ENCODE results near the gene IQCE.
A peak's percentile ranks its signal among the peaks of the same experiment; 100 is the strongest.
"Not testable (repeated sequence)": the region's sequence is repeated elsewhere in the genome, so short reads cannot be mapped to it uniquely, and the experiment has no call there.

The IQCE gene

DNA sequence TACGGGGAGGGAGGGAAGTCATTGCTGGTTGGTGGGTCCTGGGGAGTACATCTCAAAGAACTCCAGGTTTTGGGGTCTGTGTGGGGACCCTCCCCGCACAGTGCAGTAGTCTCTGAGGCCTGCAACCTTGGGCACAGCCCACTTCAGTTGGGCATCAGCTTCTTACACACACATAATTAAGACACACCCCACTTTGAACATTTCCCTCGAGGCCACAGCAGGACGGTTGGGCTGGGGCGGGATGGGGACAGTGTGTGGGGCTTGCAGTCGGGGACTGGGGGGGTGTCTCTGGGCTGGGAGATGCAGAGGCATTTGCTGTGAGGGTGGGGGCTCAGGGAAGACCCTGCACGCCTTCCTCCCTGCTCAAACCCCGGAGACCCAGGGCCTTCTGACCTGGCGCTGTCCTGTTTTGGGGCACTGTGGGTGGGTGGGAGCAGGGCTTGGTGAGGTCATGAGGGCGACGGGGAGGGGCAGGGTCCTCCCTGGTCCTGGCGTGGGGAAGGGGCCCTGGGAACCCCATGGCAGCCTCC lies 38.0 kb upstream of the IQCE start:
- peak; percentile 50 for DNase-seq (ENCODE audit: low spot score)

DNA sequence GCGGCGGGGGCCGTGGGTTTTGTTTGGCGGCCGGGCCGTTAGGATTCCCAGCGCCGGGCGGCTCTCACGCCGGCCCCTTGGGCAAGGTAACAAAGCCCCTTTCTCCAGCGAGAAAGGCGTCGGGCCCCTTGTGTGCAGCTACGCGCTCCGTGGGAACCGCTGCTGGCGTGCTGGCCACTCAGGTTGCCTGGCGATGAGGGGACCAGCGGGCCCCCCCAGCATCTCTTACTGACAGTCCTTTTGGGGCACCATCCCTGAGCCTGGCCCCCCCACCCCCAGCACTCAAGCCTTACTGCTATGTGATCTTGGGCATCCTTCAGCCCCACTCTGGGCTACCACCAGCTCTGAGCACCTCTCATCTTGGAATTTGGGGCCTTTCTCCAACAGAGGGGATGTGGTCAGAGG lies 37.4 kb upstream of the IQCE start:
- peak; percentile 23 for DNase-seq (ENCODE audit: low spot score)

DNA sequence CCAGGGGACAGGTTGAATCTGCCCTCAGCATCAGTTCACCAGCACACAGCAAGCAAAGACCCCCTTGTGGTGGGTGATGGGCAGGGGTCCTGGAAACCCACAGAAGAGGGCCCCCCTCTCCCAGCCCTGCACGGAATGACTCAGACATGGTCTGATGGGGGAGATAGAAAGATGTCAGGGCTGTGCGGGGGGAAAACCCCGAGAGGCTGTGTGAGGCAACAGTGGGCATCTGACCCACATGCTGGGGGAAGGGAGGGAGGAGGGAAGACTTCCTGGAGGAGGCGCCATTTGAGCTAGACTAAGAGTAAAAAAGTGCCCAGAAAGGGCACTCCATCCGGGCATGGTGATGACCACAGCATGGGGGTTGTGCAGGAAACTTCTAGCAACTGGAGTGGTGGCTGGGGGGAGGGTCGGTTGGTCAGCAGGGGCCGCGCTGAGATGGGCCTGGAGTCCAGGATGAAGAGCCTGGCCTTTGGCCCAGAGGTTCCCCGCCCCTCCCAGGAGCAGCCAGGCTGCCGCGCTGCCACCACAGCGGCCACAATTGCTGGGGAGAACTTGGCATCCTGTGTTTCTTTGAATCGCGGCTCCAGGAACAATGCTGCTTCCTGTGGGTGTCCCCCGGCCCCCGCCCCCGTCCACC lies 36.7 kb upstream of the IQCE start:
- DNase-seq (ENCODE audit: low spot score), result peak; percentile 50

DNA sequence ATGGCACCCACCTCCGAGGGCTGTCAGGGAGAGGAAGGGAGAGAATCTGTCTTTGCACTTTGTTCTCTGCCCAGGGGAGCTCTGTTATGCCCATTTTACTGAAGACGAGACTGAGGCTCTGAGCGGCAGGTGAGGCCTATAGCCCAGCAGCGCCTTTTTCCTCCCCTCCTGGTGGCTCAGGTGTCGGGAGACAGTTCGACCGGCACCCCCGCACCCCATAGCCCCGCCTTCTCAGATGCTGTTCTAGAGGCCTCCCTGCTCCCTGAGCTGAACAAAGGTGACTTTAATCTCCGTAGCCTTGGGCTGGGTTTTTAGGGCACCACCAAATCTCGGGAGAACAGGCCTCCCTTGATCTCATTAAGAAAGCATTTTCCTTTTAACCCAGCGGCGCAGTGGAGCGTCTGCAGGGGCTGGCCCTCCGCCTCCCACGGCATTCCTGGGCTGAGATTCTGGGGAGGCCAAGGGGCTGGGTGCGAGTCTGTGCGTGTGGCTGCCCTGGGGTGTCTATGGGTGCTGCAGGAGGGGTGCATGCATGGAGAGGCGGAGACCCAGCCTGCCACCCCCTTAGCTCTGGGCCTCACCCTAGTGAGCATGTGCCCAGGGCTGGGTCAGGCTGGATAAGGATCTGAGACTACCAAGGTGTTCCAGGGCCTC lies 35.9 kb upstream of the IQCE start:
- peak; percentile 21 for DNase-seq (ENCODE audit: low spot score)

DNA sequence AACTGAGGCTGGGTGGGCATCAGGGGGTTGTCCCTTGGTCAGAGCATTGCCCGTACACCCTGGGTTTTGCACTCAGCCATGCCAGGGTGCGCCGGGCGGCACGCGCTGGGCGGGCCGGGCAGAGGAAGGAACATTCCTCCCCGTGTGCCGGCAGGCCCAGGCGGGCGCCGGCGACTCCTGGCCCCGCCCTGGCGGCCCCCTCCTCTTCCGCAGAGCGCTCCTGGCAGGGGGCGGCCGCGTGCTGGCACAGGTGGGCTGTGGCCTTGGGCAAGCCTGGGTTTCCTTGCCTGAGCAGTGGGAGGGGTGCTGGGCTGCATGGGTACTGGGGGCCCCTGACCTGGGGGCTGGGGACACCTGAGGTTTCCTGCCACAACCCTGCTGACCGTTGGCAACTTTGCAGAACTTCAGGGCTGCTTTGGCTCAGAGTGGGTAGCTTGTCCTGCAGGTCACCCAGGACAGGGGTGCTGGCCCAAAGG lies 35.3 kb upstream of the IQCE start:
- DNase-seq (ENCODE audit: low spot score), result no peak

DNA sequence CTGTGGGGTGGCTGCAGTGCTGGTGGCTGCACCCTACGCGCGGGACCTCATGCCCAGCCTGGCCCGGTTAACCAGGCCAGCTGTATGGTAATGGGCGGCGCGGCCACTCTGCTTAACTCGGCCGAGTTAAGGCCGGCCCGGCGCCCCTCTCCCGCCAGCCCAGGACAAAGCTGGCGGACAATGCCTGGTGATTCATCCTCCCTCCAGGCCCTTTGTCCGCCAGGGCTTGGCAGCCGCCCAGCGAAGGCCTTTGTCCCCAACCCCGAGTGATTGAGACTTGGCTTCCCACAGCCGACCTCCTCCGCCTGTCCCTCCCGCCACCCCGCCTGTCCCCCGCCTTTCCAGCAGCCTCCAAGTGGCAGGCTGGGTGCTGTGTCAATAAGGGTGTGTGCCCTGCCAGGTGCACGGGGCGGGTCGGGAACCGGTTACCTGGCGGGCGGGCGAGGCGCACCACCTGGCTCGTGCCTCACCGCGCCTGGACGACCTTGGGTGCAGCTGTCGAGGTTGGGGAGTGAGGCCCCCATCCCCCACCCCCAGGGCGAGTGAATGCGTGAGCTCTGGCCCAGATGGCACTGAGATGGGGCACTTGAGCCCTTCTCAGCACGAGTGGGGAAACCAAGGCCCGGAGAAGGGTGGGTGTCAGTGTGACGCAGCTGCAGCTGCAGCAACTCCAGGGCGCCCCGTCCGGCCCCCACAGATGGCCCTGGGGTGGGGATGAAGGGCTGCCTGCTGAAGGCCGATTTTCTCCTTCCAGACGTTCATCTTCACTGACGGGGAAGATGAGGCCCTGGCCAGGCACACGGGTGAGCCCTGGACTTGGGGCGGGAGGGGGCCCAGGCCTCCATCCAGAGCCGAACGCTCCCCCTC lies 34.6 kb upstream of the IQCE start:
- DNase-seq (ENCODE audit: low spot score), result peak; percentile 51

DNA sequence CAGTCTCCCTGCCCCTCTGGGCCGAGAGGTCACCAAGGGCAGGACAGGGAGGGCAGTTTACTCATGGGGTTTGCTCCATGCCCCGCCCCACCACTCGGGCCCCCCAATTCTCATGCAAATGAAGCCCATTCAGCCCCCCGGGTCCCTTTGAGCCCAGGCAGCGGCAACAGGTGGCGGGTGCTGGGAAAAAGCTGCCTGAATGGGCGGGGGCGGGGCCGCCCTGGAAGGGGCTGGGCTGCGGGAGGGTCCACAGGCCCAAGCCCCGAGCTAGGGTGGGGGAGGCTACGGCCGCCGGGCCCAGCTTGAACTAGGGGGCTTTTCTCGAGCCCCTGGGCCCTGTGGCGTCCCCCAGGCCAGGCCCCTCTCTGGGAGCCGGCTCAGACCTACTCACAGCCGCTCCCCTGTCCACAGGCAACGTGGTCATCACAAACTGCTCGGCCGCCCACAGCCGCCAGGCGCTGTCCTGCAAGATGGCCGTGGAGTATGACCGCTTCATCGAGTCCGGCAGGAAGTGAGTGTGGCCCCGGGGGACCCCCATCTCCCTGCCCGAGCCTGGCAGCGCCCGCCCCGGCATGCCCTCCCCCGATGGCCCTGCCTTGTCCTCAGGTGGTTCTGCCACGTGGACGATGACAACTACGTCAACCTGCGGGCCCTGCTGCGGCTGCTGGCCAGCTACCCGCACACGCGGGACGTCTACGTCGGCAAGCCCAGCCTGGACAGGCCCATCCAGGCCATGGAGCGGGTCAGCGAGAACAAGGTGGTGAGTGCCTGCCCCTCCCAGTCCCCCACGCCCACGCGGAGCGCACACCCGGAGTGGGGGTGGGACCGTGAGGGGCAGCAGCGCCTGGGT lies 33.7 kb upstream of the IQCE start:
- no peak for DNase-seq (ENCODE audit: low spot score)

DNA sequence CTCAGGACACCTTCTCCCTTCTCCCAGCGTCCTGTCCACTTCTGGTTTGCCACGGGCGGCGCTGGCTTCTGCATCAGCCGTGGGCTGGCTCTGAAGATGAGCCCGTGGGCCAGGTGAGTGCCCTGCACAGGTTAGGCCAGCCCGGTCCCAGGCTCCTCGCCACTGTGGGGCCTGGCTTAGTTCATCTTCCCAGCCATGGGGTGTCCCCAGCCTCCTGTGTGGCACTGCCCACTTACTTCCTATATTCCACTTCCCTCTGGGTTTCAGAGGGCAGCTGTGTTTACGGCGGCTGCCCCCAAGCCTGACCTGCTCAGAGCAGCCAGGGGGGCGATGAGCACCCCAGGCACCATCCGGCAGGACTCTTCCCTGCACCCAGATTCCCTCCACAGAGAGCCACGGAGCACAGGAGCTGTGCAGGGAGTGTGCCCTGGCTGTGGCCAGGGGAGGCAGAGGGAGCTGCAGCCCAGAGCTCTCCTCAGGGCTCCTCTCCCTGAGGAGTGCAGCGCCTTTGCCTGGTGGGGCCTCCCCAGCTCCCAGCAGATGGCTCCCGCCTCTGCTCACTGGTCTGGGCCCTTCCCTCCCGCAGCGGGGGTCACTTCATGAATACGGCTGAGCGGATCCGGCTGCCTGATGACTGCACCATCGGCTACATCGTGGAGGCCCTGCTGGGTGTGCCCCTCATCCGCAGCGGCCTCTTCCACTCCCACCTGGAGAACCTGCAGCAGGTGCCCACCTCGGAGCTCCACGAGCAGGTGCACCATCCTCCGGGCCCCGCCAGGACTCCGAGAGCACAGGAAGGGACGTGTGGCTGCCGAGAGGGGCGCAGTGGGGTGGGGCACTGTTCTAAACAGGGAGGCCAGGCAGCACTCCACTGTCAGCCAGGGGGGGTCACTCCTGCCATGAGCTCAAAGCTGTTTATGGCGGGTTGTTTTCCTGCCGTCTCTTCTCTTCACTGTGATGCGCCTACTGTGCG lies 32.8 kb upstream of the IQCE start:
- no peak for DNase-seq (ENCODE audit: low spot score)

DNA sequence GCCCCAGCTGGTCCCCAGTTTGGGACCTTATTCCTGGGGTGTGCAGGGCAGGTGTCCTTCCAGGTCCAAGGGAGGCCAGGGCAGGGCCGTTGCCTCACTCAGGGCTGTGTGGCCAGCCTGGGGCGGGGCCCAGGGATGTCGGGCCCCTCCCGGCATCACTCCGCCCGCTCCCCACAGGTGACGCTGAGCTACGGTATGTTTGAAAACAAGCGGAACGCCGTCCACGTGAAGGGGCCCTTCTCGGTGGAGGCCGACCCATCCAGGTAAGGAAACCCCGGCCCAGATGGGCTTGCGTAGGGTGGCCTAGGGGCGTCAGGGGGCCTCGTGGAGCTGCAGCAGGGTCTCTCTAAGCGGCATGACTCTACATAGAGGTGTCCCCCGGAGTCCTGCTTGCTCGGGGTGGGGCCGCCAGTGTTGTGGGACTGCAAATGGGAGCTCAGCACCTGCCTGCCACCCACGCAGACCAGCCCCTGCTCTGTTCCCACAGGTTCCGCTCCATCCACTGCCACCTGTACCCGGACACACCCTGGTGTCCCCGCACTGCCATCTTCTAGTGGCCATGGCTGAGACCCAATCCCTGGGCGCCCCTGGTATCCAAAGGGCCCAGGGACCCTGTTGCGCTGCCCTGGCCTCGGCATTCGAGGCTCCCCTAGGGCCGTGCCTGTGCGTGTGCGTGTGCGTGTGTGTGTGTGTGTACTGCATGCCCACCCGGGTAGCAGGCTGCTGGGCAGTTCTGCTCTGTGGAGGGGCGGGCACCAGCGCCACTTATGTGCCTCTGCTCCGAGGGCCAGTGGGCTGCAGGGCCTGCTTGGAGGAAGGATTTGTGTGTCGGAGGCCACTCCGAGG lies 31.9 kb upstream of the IQCE start:
- DNase-seq (ENCODE audit: low spot score), result no peak

DNA sequence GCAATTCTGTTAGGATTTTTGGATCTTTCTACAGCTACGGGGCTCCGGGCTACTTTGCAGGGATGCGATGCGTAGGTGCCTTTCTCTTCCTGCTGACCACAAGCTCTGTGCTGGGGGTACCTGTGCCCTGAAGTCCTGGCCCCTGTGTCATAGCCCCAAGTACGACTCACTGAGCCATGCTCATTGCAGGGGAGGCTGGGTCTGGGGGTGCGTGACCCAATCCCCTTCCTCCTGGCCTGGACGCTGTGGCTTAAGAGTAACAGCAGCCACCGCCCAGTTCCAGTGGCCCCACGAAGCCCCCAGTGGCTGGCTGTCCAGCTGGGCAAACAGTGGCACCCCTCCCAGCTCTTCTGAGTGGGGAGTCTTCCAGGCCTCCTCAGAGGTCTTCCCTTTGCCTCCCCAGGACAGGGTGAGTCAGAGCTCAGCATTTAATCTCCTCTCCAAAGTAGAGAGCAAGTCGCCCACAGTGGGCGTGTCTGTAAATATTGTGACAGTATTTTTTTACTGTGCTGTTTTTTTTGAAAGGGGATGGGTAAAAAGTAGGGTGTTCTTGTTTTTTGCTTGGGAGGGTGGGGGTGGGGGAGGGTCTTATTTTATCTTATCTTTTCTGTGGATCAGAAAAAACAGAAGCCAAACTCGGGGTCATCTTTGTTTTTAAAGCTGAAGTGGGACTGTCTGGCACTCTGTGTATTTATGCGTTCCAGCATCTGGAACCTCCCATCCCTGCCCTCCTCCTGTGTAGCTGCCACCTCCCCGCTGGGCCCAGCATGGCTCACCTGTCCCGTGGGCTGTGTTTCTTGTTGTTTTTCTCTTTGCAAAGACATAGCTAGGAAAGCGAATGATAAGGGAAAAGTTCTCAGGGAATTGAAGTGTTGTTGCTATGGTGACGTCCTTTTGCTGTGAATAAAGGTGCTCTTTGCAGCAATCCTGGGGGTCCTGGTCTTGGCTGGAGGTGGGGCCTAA lies 31.0 kb upstream of the IQCE start:
- peak; percentile 48 for DNase-seq (ENCODE audit: low spot score)

DNA sequence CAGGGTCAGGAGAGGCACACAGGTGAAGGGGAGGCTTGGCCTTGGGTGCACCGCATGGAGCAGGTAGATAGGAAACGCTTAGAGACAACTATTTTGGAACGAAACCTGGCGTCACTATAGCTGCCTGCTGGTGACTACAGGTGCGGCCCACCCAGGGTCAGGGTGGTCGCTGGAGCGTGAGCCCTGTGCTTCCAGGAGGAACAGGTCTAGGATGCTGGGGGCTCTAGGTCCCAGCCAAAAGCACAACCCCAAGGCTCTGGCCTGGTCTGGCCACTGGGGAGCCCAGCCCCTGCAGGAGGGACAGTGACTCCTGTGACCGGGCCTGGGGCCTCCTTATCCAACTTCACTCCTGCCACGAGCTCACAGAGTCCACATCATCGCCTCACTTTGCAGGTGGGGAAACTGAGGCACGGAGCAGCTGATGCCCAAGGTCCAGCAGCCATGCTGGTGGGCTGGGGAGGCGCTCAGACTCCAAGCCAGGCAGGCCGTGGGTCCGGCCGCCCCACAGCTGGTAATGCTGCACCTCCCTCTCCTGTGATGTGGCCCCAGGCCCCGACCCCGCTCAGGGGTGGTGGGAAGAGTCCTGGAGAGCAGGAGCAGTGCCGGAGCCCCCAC lies 30.2 kb upstream of the IQCE start:
- DNase-seq (ENCODE audit: low spot score), result no peak

DNA sequence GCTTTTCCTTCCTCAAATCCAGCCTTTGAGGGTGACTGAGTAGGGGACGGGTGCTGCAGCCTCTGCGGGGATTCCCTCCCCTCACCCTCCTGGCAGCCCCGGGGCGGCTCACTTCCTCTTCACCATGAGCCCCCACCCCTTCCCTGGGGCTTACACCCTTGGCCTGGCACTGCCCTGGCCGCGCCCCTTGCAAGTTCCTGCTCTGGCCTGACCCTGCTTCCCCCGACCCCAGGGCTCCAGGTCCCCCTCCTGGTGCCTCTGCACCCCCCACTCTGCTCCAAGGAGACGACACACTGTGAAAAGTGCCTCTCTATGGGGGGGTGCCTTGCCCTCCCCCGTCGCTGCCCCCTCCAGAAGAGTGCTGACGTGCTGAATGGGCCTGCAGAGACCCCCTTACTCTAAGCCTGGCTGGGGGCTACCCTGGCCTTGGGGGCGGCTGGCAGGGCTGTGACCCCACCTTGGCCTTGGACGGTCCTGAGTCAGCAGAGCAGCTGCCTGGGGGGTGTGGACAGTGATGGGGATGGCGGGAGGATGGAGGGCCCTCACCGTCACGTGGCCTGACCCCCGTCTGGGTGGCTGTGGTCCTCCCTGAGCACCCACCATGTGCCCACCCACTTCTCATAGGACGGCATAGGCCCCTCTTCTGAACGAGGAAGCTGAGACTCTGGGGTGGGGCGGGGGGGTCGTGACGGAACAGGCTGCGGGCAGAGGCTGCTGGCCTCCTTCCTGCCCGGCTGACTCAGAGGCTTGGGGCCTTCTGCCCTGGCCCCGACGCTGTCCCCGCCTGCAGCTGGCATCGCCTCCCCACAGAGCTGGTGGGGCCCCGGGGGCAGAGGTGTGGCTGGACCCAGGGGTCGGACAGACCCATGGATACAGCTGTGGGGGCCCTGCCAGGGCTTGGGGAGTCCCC lies 29.4 kb upstream of the IQCE start:
- peak; percentile 81 for DNase-seq (ENCODE audit: low spot score)

DNA sequence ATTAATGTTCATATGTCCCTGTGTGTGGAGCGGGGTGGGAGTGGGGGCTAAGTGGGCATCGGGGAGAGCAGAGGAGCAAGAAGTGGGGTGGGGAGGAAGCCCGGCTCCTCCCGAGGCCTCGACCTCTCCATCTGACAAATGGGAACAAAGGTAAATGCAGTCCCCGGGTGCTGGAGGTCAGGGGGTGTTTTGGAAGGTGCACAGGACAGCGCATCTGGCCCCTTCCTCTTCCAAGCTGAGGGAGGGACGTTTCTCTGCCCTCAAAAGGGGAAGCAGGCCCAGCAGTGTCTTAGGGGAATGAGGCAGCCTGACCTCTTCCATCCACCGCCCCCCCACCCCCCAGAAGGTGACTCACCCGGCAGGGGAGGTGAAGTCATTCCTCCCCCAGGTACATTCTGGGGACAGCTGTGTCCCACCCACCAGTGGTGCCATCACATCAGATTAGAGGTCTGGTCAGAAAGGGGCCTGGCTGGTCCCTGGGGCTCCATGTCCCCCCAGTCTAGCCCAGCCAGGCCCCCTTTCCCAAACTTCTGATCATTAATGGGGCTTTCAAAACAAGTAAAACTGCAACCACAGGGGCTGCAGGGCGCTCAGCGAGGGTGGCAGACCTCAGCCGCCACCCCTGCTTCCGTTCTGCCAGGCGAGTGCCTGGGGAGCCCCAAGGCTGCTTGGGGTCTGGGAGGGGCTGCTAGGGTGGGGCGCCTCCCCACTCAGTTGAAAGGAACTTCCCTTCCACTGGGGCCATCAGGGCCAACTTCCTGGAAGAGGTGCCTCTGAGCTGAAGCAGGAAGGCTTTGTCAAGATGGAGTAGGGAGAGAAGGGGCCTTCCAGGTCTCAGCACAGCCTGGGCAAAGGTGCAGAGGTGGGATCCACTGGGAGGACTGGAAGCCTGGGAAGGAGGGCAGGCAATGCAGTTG lies 28.4 kb upstream of the IQCE start:
- DNase-seq (ENCODE audit: low spot score), result peak; percentile 52

DNA sequence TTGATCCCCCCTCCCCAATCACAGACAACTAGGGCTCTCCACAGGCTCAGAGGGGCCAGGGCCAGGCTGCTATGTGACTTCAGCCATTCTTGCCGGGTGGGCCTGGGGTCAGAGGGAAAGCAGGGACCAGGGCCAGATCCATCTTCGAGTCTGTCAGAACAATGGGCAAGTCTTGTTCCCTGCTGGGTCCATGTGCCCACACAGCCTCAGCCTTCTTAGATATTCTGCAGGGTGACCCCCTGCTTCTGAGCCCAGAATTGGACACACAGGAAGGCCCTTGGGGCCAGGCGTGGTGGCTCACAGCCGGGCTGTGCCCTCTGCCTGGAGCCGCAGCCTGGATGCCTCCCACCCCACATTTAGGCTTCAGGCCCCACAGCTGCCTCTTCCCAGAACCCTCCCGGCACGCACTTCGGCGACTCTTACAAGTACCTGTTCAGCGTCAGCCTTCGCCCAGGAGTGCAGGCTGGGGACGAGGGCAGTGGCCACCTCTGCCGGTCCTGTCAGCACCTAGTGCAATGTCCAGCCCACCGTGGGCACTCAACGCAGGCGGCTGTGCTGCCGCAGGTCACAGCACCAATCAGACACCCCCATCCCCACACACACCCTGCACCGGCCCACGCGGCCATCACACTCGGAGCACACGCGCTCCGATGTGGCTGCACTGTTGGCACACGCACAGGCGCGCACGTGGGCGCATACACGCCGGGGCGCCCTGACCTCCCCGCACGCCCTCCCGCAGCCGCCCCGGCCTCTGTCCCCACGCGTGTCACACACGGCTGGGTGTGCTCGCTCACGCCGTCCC lies 27.6 kb upstream of the IQCE start:
- not testable (repeated sequence) for DNase-seq (ENCODE audit: low spot score)

DNA sequence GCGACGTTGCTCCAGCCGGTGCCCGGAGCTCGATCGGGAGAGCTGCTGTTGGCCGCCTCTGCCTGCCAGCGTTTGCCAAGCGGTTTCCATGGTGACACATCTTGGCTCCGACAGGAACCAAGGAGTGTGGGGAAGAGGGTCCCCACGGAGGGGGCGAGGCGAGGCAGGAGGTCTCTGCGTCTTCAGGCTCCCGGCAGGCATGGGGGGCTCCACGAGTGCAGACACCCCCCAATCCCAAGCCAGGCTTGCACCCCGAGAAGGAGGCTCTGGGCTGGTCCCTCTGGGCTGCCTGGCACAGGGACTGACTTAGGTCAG lies 27.0 kb upstream of the IQCE start:
- not testable (repeated sequence) for DNase-seq (ENCODE audit: low spot score)

All from NAMALWA (cell line).